HFFc6 (cell line): ENCODE results near the gene NECTIN4. TPM values are rescaled to one million over a fixed set of nuclear protein-coding genes. Genes with fewer than 3 reads are reported as not detected.

Experiments
- DNase-seq: peaks from one replicate; pipeline ENCODE4 v3.0.0-alpha.2; 2018
- H3K27ac Mint-ChIP-seq: 2 replicates; pipeline ENCODE4 v1.8.0; 2020; ENCODE audit warnings: mild to moderate bottlenecking, mixed read lengths
- H3K27me3 Mint-ChIP-seq: 2 replicates; pipeline ENCODE4 v1.8.0; 2021; ENCODE audit warnings: mild to moderate bottlenecking, moderate library complexity, mixed read lengths; ENCODE audit not compliant: insufficient read depth
- H3K36me3 Mint-ChIP-seq: 2 replicates; pipeline ENCODE4 v1.8.0; 2021; ENCODE audit warnings: low read depth, mixed read lengths
- H3K4me1 Mint-ChIP-seq: 2 replicates; pipeline ENCODE4 v1.8.0; 2020; ENCODE audit warnings: low read depth, mixed read lengths
- H3K4me3 Mint-ChIP-seq: 2 replicates; pipeline ENCODE4 v1.8.0; 2020; ENCODE audit warnings: mild to moderate bottlenecking, moderate library complexity, mixed read lengths
- H3K9me3 Mint-ChIP-seq: 2 replicates; pipeline ENCODE4 v1.8.0; 2020; ENCODE audit warnings: mild to moderate bottlenecking, mixed read lengths
- total RNA-seq, 6 experiments: library from RNA; stranded (reverse); fragmentation: NEBNext Ultra II Directional; extraction: Animal tissue kit (Norgen Biotek cat#: 25700); gene quantifications; 2 replicates in 1 of 6; 3 replicates in 5 of 6; pipeline ENCODE4 v1.2.3, GENCODE V29; 2021
- TF ChIP-seq, protein P1 (sequence below): fragments of 200-600 bp; sonication (generic); IDR thresholded peaks from 2 replicates; pipeline ENCODE4 v1.5.0; 2021; ENCODE audit warnings: antibody characterized with exemption, mild to moderate bottlenecking

The NECTIN4 gene
- total RNA-seq, 6 experiments from 2014 or later, result 0.09 to 0.14 TPM; not detected in 4

GRCh38 chr1:161096015-161096414, 6.7 kb upstream of the NECTIN4 start:
- Mint-ChIP-seq H3K27ac (no peak overlapping the region), H3K4me1 (peaks cover 49% of the 10 kb centered on the region), H3K9me3 (no peaks in the 10 kb centered on the region), H3K4me3 (no peak overlapping the region), H3K36me3 (peaks cover 5% of the 10 kb centered on the region; the same call in 1 of the 2 replicates), H3K27me3 (peaks cover 11% of the 10 kb centered on the region)
- TF ChIP-seq, protein P1, sequence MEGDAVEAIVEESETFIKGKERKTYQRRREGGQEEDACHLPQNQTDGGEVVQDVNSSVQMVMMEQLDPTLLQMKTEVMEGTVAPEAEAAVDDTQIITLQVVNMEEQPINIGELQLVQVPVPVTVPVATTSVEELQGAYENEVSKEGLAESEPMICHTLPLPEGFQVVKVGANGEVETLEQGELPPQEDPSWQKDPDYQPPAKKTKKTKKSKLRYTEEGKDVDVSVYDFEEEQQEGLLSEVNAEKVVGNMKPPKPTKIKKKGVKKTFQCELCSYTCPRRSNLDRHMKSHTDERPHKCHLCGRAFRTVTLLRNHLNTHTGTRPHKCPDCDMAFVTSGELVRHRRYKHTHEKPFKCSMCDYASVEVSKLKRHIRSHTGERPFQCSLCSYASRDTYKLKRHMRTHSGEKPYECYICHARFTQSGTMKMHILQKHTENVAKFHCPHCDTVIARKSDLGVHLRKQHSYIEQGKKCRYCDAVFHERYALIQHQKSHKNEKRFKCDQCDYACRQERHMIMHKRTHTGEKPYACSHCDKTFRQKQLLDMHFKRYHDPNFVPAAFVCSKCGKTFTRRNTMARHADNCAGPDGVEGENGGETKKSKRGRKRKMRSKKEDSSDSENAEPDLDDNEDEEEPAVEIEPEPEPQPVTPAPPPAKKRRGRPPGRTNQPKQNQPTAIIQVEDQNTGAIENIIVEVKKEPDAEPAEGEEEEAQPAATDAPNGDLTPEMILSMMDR, result no peak
- no peak for DNase-seq

GRCh38 chr1:161095230-161095629, 5.9 kb upstream of the NECTIN4 start:
- Mint-ChIP-seq H3K4me3 (no peak overlapping the region), H3K27me3 (peaks cover 11% of the 10 kb centered on the region), H3K27ac (no peak overlapping the region), H3K4me1 (peaks cover 49% of the 10 kb centered on the region), H3K9me3 (no peaks in the 10 kb centered on the region), H3K36me3 (peaks cover 4% of the 10 kb centered on the region; the same call in 1 of the 2 replicates)
- DNase-seq, result no peak
- TF ChIP-seq, protein P1, result no peak

DNA sequence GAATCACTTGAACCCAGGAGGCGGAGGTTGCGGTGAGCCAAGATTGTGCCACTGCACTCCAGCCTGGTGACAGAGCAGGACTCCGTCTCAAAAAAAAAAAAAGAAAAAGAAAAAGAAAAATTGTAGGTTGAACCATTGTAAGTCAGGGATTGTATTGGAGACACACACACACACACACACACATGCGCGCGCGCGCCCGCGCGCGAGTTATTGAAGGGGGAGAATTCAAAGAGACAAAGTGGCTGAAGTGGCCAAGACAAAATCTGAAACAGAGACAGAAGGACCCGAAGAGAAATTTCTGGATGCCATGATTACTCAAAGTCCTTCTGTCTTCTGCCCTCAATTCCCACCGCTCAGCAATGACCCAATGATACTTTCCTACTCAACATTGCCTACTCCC, 5.1 kb upstream of the NECTIN4 start:
- Mint-ChIP-seq H3K4me3 (no peak overlapping the region), H3K9me3 (no peaks in the 10 kb centered on the region), H3K27me3 (peaks cover 9% of the 10 kb centered on the region), H3K27ac (no peak overlapping the region), H3K4me1 (peaks cover 49% of the 10 kb centered on the region), H3K36me3 (no peaks in the 10 kb centered on the region)
- no peak for DNase-seq
- TF ChIP-seq, protein P1, result no peak

GRCh38 chr1:161092621-161093028, 3.3 kb upstream of the NECTIN4 start:
- no peak for DNase-seq
- Mint-ChIP-seq H3K36me3 (no peaks in the 10 kb centered on the region), H3K4me3 (0 out of 2 replicates have a peak overlapping the region, but pooled peaks have one; percentile 18), H3K4me1 (peaks cover 51% of the 10 kb centered on the region), H3K27me3 (peaks cover 4% of the 10 kb centered on the region), H3K27ac (0 out of 2 replicates have a peak overlapping the region, but pooled peaks have one; percentile 3), H3K9me3 (no peaks in the 10 kb centered on the region)
- TF ChIP-seq, protein P1, result no peak

GRCh38 chr1:161091796-161092507, 2.6 kb upstream of the NECTIN4 start:
- no peaks in the 10 kb centered on the region for H3K9me3 Mint-ChIP-seq
- H3K27ac Mint-ChIP-seq, result no peak overlapping the region
- H3K27me3 Mint-ChIP-seq, result peaks cover 2% of the 10 kb centered on the region; the same call in 1 of the 2 replicates
- peaks cover 49% of the 10 kb centered on the region for H3K4me1 Mint-ChIP-seq
- DNase-seq, result no peak
- no peak overlapping the region for H3K4me3 Mint-ChIP-seq
- TF ChIP-seq, protein P1, result no peak
- no peaks in the 10 kb centered on the region for H3K36me3 Mint-ChIP-seq
